ENCODE data around the gene MSI1.

Gene MSI1

DNA sequence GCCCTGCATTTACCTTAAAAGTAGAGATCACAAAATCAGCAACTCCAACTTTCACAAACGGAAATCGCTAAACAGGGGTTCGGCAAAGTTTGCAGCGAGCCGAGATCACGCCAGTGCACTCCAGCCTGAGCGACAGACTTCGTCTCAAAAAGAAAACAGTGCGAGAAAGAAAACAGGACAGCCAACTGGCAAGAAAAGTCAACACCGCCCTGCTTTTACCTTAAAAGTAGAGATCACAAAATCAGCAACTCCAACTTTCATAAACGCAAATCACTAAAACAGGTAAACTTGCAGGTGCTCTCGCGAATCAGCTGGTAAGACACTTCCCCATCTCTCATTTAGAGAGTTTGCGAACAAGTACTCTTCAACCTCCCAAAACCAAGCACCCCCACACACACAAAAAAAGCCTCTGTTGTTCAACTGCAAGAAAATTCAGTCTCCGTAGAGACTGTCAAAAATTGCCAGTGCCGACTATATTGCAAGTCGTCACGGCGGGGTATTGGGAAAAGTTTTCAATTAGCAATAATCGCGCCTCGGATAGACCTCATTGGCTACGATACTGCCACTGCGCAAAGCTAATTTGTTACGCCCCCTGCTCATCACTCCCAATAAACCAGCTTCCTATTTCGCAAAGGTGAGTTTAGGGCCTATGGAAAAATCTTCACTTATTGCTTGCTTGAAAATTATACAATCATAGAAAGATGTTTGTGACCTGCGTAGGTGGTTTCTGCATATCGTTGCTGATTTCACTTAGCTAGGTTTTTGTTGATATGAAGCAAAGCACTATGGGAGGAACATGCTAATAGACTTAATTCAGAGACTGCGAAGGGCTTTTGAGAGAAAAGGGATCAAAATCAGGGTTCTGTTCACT lies 76.1 kb downstream of the MSI1 start, which contains the start of gene RNU4-1:
TSS of gene RNU4-1 (minus strand) at position 577 of the 871 bp plus-strand sequence.
- TF ChIP-seq, protein P1, sequence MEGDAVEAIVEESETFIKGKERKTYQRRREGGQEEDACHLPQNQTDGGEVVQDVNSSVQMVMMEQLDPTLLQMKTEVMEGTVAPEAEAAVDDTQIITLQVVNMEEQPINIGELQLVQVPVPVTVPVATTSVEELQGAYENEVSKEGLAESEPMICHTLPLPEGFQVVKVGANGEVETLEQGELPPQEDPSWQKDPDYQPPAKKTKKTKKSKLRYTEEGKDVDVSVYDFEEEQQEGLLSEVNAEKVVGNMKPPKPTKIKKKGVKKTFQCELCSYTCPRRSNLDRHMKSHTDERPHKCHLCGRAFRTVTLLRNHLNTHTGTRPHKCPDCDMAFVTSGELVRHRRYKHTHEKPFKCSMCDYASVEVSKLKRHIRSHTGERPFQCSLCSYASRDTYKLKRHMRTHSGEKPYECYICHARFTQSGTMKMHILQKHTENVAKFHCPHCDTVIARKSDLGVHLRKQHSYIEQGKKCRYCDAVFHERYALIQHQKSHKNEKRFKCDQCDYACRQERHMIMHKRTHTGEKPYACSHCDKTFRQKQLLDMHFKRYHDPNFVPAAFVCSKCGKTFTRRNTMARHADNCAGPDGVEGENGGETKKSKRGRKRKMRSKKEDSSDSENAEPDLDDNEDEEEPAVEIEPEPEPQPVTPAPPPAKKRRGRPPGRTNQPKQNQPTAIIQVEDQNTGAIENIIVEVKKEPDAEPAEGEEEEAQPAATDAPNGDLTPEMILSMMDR (IDR thresholded peaks at IDR 0.05; ENCODE audit: borderline replicate concordance, insufficient read depth, low read depth, low read length) = no peak
- peak within 1 kb of the TSS; percentile 61 for H3K4me3 ChIP-seq (ENCODE audit: low read depth, low read length)

DNA sequence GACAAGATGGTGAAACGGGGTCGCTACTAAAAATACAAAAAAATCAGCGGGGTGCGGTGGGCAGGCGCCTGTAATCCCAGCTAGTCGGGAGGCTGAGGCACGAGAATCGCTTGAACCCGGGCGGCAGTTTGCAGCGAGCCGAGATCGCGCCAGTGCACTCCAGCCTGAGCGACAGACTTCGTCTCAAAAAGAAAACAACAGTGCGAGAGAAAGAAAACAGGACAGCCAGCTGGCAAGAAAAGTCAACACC lies 76.6 kb downstream of the MSI1 start:
- H3K4me3 ChIP-seq (ENCODE audit: low read depth, low read length) = peak overlapping the region; percentile 61
- TF ChIP-seq, protein P1 (IDR thresholded peaks at IDR 0.05; ENCODE audit: borderline replicate concordance, insufficient read depth, low read depth, low read length) = no peak
